HepG2 (cell line): ENCODE results near the gene SMO. TPM values are rescaled to one million over a fixed set of nuclear protein-coding genes. Genes with fewer than 3 reads are reported as not detected.
A peak's percentile ranks its signal among the peaks of the same experiment; 100 is the strongest.

Source experiments
- ATAC-seq: fragments of 200-7000 bp; cut with Tn5 transposase; 3 replicates; pipeline ENCODE4 v1.9.1; 2020; ENCODE audit warnings: mild to moderate bottlenecking, moderate library complexity
- BruUV-seq: library from RNA; stranded (reverse); fragments of 400-500 nt; replicated peaks from 2 replicates; lab custom pipeline; 2021; lab: Mats Ljungman, UMichigan
- CTCF ChIA-PET: fragments of 300-600 bp; formaldehyde crosslinking; extraction: SDS; loops from one replicate; lab custom pipeline; 2021; ENCODE audit warnings: low total read pairs, inconsistent platforms, low intra/inter-chr PET ratio; lab: Yijun Ruan, JAX
- POLR2A ChIA-PET: fragments of 350-600 bp; sonication (Branson Sonifier 250); formaldehyde crosslinking; loops from one replicate; lab custom pipeline; 2020; ENCODE audit warnings: antibody characterized with exemption, inconsistent platforms; lab: Yijun Ruan, JAX
- DNase-seq: peaks from one replicate; pipeline ENCODE4 v3.0.0-alpha.2; 2015; ENCODE audit warnings: low spot score
- FAIRE-seq: peaks from 3 replicates; lab custom pipeline; 2011; peaks lifted over from hg19 to GRCh38; lab: Jason Lieb, UNC
- H2AFZ ChIP-seq: one replicate; pipeline ENCODE4 v1.6.1; 2011; ENCODE audit warnings: low read length, inconsistent platforms
- H3K27ac ChIP-seq: fragments of 300-600 bp; 3 replicates; pipeline ENCODE4 v1.8.0; 2011; ENCODE audit warnings: mixed run types, mild to moderate bottlenecking, mixed read lengths, low read length, inconsistent platforms; ENCODE audit not compliant: insufficient read depth; ENCODE audit errors: extremely low read length
- H3K27me3 ChIP-seq, 2 experiments: fragments of 200-600 bp in 1 of 2; 2 replicates in 1 of 2; 3 replicates in 1 of 2; pipeline versions ENCODE4 v1.6.0 to v1.8.0; 2011; ENCODE audit warnings: low read length in 2 of 2, mild to moderate bottlenecking in 2 of 2, moderate library complexity in 2 of 2, inconsistent platforms in 1 of 2; ENCODE audit not compliant: insufficient read depth in 2 of 2, control insufficient read depth in 1 of 2
- H3K36me3 ChIP-seq, 2 experiments: fragments of 200-600 bp in 1 of 2; replicated peaks in 1 of 2; 2 replicates in 1 of 2; 3 replicates in 1 of 2; pipeline versions ENCODE4 v1.5.1 to v1.8.0; 2011; ENCODE audit warnings: low read length in 2 of 2, inconsistent platforms in 1 of 2; ENCODE audit not compliant: insufficient read depth in 2 of 2, control insufficient read depth in 1 of 2
- H3K4me1 ChIP-seq: 2 replicates; pipeline ENCODE4 v1.5.1; 2012; ENCODE audit warnings: low read length, inconsistent platforms; ENCODE audit not compliant: insufficient read depth
- H3K4me2 ChIP-seq: 2 replicates; pipeline ENCODE4 v1.6.0; 2011; ENCODE audit warnings: low read depth, low read length, inconsistent platforms
- H3K4me3 ChIP-seq, 3 experiments: fragments of 200-600 bp in 1 of 3; sonication (generic), shearing (Covaris generic) in 1 of 3; replicated peaks in 1 of 3; 2 replicates each; pipeline ENCODE4 v1.5.1; 2011 to 2016; ENCODE audit warnings: low read length in 3 of 3, inconsistent platforms in 2 of 3, low read depth in 2 of 3, mild to moderate bottlenecking in 2 of 3, control low read depth in 1 of 3, mixed read lengths in 1 of 3; ENCODE audit not compliant: insufficient read depth in 1 of 3
- H3K79me2 ChIP-seq: one replicate; pipeline ENCODE4 v1.6.1; 2011; ENCODE audit warnings: low read length, inconsistent platforms; ENCODE audit not compliant: insufficient read depth
- H3K9ac ChIP-seq: 2 replicates; pipeline ENCODE4 v1.6.0; 2011; ENCODE audit warnings: mild to moderate bottlenecking, low read depth, low read length, inconsistent platforms; ENCODE audit not compliant: insufficient read depth
- H3K9me3 ChIP-seq: 2 replicates; pipeline ENCODE4 v1.5.1; 2012; ENCODE audit warnings: mild to moderate bottlenecking, low read length
- H4K20me1 ChIP-seq: 2 replicates; pipeline ENCODE4 v1.6.0; 2011; ENCODE audit warnings: inconsistent platforms, mild to moderate bottlenecking, low read length, moderate library complexity; ENCODE audit not compliant: insufficient read depth
- AGO2 ChIP-seq: fragments of 200-400 bp; formaldehyde crosslinking; optimal IDR thresholded peaks from 2 replicates; pipeline ENCODE3; 2017; ENCODE audit warnings: mild to moderate bottlenecking, low read depth, low read length, moderate library complexity
- CBX5 ChIP-seq: sonication (generic); formaldehyde crosslinking; IDR thresholded peaks from 2 replicates; pipeline ENCODE4 v1.4.0; 2020; ENCODE audit warnings: missing genetic modification reagents, borderline replicate concordance
- IKZF1 ChIP-seq: fragments of 450-650 bp; IDR thresholded peaks from 2 replicates; pipeline ENCODE4 v1.7.1; 2016
- MIER3 ChIP-seq: IDR thresholded peaks from 2 replicates; pipeline ENCODE4 v1.6.1; 2016; ENCODE audit warnings: missing compliant biosample characterization, borderline replicate concordance
- POLR2G ChIP-seq: fragments of 200-400 bp; formaldehyde crosslinking; IDR thresholded peaks from 2 replicates; pipeline ENCODE4 v1.6.1; 2018; ENCODE audit warnings: mild to moderate bottlenecking, low read depth, low read length, moderate library complexity
- SOX6 ChIP-seq, 2 experiments: fragments of 450-650 bp in 1 of 2; sonication (generic) in 1 of 2; formaldehyde crosslinking in 1 of 2; IDR thresholded peaks; 2 replicates each; pipeline versions ENCODE4 v1.4.0 to v1.6.1; 2017 to 2020; ENCODE audit warnings: antibody characterized with exemption in 1 of 2, mild to moderate bottlenecking in 1 of 2, missing genetic modification reagents in 1 of 2
- U2AF2 ChIP-seq: fragments of 200-400 bp; formaldehyde crosslinking; IDR thresholded peaks from 2 replicates; pipeline ENCODE4 v1.6.1; 2017; ENCODE audit warnings: low read depth, mild to moderate bottlenecking, low read length
- ZNF282 ChIP-seq: fragments of 450-650 bp; IDR thresholded peaks from 2 replicates; pipeline ENCODE4 v1.6.1; 2018; ENCODE audit not compliant: partially characterized antibody
- ZNF34 ChIP-seq: sonication (generic); formaldehyde crosslinking; IDR thresholded peaks from 2 replicates; pipeline ENCODE4 v1.4.0; 2020; ENCODE audit warnings: mild to moderate bottlenecking, missing genetic modification reagents, borderline replicate concordance
- ZNF484 ChIP-seq: sonication (generic); formaldehyde crosslinking; IDR thresholded peaks from 2 replicates; pipeline ENCODE4 v1.5.1; 2020; ENCODE audit warnings: mild to moderate bottlenecking, low read depth, missing genetic modification reagents, borderline replicate concordance
- ZNF83 ChIP-seq: sonication (generic); formaldehyde crosslinking; IDR thresholded peaks from 2 replicates; pipeline ENCODE4 v1.4.0; 2020; ENCODE audit warnings: missing genetic modification reagents, mild to moderate bottlenecking, borderline replicate concordance
- WGBS: methylation state at CpG from one replicate; pipeline ENCODE4 v1.1.6; 2017; ENCODE audit warnings: low lambda C conversion rate; 5-methylcytosine and 5-hydroxymethylcytosine counted together
- in situ Hi-C: cut with HindIII; loops from 2 replicates; pipeline ENCODE4 v1.10.0; 2017; ENCODE audit warnings: low pct_unique_long_range_greater_than_20kb; ENCODE audit not compliant: extremely low pct_ligation_motif_present
- intact Hi-C: fragments of 100-400 bp; cut with micrococcal nuclease; formaldehyde crosslinking; loops from one replicate; pipeline ENCODE4 v1.10.0; 2022; ENCODE audit not compliant: unreplicated experiment
- polyA plus RNA-seq, 8 experiments: library from polyadenylated mRNA; depleted of rRNA in 3 of 8; stranded (reverse) in 7 of 8; unstranded in 1 of 8; fragments of >200 nt; fragmentation: Illumina TruSeq in 4 of 8; extraction: Trizol in 4 of 8; gene quantifications; 2 replicates each; pipeline versions ENCODE4 v1.2.1 to v1.2.3, GENCODE V29; 2011 to 2016; ENCODE audit warnings: low read depth in 4 of 8, missing spikeins in 1 of 8, mixed read lengths in 1 of 8; ENCODE audit not compliant: insufficient read depth in 1 of 8
- total RNA-seq, 5 experiments: library from RNA; depleted of rRNA; stranded (reverse); fragments of >200 nt; fragmentation: Illumina TruSeq; extraction: Trizol; gene quantifications; 2 replicates each; pipeline ENCODE4 v1.2.3, GENCODE V29; 2016; ENCODE audit warnings: low read depth in 1 of 5
- TF ChIP-seq, protein P1 (sequence below): sonication (generic); formaldehyde crosslinking; IDR thresholded peaks from 2 replicates; pipeline ENCODE4 v1.4.0; 2020; ENCODE audit warnings: missing genetic modification reagents, borderline replicate concordance

The SMO gene
- total and polyA plus RNA-seq, 2 of the 13 experiments (the other 11 are each of a cell fraction or from before 2014, with no cell fraction given), result 23.8 to 32.3 TPM

DNA sequence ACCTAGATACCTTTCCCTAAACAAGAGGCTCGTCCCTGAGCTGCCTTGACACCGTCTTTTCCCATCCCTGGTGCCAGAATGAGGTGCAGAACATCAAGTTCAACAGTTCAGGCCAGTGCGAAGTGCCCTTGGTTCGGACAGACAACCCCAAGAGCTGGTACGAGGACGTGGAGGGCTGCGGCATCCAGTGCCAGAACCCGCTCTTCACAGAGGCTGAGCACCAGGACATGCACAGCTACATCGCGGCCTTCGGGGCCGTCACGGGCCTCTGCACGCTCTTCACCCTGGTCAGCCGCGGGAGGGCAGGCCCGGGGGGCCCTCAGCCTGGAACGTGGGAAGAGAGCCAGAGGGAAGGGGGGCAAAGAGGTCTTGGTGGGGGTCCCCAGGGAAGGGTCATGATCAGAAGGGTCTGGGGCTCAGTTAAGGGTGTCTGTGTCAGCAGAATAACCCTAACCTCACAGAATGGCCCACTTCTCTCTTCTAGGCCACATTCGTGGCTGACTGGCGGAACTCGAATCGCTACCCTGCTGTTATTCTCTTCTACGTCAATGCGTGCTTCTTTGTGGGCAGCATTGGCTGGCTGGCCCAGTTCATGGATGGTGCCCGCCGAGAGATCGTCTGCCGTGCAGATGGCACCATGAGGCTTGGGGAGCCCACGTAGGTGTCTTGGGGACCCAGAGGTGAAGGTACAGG, 16.8 kb downstream of the SMO start:
- DNase-seq (no peak), FAIRE-seq (no peak), ATAC-seq (no peak)
- H3K36me3 ChIP-seq, result peaks cover 21 to 35% of the 10 kb centered on the region in 2 experiments; a peak in 4 of 5 replicates
- H3K9me3 ChIP-seq, result no peaks in the 10 kb centered on the region
- H3K4me1 ChIP-seq, result peaks cover 34% of the 10 kb centered on the region
- H3K4me3 ChIP-seq, result no peak overlapping the region
- intact Hi-C loops, result no loop called here
- no peak overlapping the region for H3K9ac ChIP-seq
- POLR2A ChIA-PET, result no interaction called here
- no peaks in the 10 kb centered on the region; the same call in 1 of the 2 replicates for H4K20me1 ChIP-seq
- no peak overlapping the region for H3K27ac ChIP-seq
- no peak for TF ChIP-seq IKZF1
- TF ChIP-seq AGO2, result peak; percentile 43
- TF ChIP-seq, all 625 proteins: peak for 1
- H3K4me2 ChIP-seq, result no peak overlapping the region
- H2AFZ ChIP-seq, result no peak overlapping the region
- H3K27me3 ChIP-seq, result no peaks in the 10 kb centered on the region
- WGBS, result 97% methylated on average over 25 of the region's 29 CpGs
- in situ Hi-C loops, result no loop called here
- BruUV-seq, result no TSS peak
- CTCF ChIA-PET, result no interaction called here
- H3K79me2 ChIP-seq, result peaks cover 4% of the 10 kb centered on the region

DNA sequence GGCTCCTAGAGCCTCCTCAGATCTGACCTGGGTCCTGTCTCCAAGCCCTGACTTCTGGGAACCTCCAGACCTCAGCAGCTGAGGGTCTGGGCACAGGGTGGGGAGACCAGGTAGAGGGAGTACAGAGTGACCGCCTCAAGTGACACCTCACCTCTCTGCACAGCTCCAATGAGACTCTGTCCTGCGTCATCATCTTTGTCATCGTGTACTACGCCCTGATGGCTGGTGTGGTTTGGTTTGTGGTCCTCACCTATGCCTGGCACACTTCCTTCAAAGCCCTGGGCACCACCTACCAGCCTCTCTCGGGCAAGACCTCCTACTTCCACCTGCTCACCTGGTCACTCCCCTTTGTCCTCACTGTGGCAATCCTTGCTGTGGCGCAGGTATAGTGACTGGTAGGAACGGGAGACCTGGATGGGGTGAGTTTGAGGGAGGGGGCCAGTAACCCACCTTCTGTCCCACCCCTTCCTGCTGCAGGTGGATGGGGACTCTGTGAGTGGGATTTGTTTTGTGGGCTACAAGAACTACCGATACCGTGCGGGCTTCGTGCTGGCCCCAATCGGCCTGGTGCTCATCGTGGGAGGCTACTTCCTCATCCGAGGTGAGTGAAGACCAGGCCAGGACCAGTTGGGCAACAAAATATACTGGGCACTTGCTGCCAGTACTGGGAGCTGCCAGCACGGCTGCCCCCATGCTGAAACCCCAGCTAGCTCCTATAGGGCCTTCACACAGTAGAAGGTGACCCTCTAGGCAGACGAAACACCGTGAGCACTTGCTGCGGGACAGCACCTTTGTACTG, 17.8 kb downstream of the SMO start:
- ChIA-PET POLR2A (no interaction called here), CTCF (no interaction called here)
- BruUV-seq, result no TSS peak
- intact Hi-C loops, result no loop called here
- H3K9ac ChIP-seq, result no peak overlapping the region
- H3K27ac ChIP-seq, result no peak overlapping the region
- no peak overlapping the region for H3K4me3 ChIP-seq
- peaks cover 25 to 42% of the 10 kb centered on the region in 2 experiments; a peak in 4 of 5 replicates for H3K36me3 ChIP-seq
- H3K9me3 ChIP-seq, result no peaks in the 10 kb centered on the region
- no peak for TF ChIP-seq ZNF282
- TF ChIP-seq ZNF83 (CRISPR knock-in tag), result no peak
- TF ChIP-seq ZNF34, result no peak
- TF ChIP-seq MIER3 (CRISPR knock-in tag), result no peak
- no peak for TF ChIP-seq ZNF484
- TF ChIP-seq POLR2G, result no peak
- no peak for TF ChIP-seq U2AF2
- TF ChIP-seq CBX5 (CRISPR knock-in tag), result no peak
- TF ChIP-seq, protein P1, sequence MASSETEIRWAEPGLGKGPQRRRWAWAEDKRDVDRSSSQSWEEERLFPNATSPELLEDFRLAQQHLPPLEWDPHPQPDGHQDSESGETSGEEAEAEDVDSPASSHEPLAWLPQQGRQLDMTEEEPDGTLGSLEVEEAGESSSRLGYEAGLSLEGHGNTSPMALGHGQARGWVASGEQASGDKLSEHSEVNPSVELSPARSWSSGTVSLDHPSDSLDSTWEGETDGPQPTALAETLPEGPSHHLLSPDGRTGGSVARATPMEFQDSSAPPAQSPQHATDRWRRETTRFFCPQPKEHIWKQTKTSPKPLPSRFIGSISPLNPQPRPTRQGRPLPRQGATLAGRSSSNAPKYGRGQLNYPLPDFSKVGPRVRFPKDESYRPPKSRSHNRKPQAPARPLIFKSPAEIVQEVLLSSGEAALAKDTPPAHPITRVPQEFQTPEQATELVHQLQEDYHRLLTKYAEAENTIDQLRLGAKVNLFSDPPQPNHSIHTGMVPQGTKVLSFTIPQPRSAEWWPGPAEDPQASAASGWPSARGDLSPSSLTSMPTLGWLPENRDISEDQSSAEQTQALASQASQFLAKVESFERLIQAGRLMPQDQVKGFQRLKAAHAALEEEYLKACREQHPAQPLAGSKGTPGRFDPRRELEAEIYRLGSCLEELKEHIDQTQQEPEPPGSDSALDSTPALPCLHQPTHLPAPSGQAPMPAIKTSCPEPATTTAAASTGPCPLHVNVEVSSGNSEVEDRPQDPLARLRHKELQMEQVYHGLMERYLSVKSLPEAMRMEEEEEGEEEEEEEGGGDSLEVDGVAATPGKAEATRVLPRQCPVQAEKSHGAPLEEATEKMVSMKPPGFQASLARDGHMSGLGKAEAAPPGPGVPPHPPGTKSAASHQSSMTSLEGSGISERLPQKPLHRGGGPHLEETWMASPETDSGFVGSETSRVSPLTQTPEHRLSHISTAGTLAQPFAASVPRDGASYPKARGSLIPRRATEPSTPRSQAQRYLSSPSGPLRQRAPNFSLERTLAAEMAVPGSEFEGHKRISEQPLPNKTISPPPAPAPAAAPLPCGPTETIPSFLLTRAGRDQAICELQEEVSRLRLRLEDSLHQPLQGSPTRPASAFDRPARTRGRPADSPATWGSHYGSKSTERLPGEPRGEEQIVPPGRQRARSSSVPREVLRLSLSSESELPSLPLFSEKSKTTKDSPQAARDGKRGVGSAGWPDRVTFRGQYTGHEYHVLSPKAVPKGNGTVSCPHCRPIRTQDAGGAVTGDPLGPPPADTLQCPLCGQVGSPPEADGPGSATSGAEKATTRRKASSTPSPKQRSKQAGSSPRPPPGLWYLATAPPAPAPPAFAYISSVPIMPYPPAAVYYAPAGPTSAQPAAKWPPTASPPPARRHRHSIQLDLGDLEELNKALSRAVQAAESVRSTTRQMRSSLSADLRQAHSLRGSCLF, result no peak
- no peak for TF ChIP-seq SOX6 (IDR thresholded peaks at IDR 0.05)
- no peak for TF ChIP-seq SOX6 (CRISPR knock-in tag; IDR thresholded peaks at IDR 0.05)
- FAIRE-seq (no peak), ATAC-seq (no peak), DNase-seq (no peak)
- H3K4me2 ChIP-seq, result no peak overlapping the region
- WGBS, result 98% methylated on average over 17 of the region's 18 CpGs
- H3K79me2 ChIP-seq, result peaks cover 4% of the 10 kb centered on the region
- in situ Hi-C loops, result no loop called here
- no peaks in the 10 kb centered on the region; the same call in 1 of the 2 replicates for H4K20me1 ChIP-seq
- H2AFZ ChIP-seq, result no peak overlapping the region
- H3K4me1 ChIP-seq, result peaks cover 25% of the 10 kb centered on the region
- no peaks in the 10 kb centered on the region for H3K27me3 ChIP-seq
